Activated CD4-positive, alpha-beta memory T cell treated with anti-CD3 and anti-CD28 coated beads, Interleukin-2, amount 10 ng/mL, durations not matched to agents 7 days and 5 days (primary cell): ENCODE measurements around the gene TPCN1. TPM values are rescaled to one million over a fixed set of nuclear protein-coding genes. Genes with fewer than 3 reads are reported as not detected.

Source experiments
- CTCF ChIA-PET: fragments of 350-600 bp; sonication (Branson Sonifier 250); formaldehyde crosslinking; loops from one replicate; lab custom pipeline; 2021; ENCODE audit warnings: antibody characterized with exemption, inconsistent platforms; lab: Charles Lee
- POLR2A ChIA-PET: fragments of 350-600 bp; sonication (Branson Sonifier 250); formaldehyde crosslinking; loops from one replicate; lab custom pipeline; 2021; ENCODE audit warnings: antibody characterized with exemption; lab: Charles Lee
- DNase-seq: peaks from one replicate; pipeline ENCODE4 v3.0.0-alpha.2; 2020
- H3K27ac Mint-ChIP-seq: one replicate; pipeline ENCODE4 v1.8.0; 2021; ENCODE audit warnings: mild to moderate bottlenecking, mixed read lengths
- H3K27me3 Mint-ChIP-seq: one replicate; pipeline ENCODE4 v1.8.0; 2021; ENCODE audit warnings: mixed read lengths
- H3K36me3 Mint-ChIP-seq: one replicate; pipeline ENCODE4 v1.8.0; 2021; ENCODE audit warnings: low read depth, mixed read lengths
- H3K4me1 Mint-ChIP-seq: one replicate; pipeline ENCODE4 v1.8.0; 2021; ENCODE audit warnings: mixed read lengths
- H3K4me3 Mint-ChIP-seq: one replicate; pipeline ENCODE4 v1.8.0; 2021; ENCODE audit warnings: mild to moderate bottlenecking, mixed read lengths
- H3K9me3 Mint-ChIP-seq: one replicate; pipeline ENCODE4 v1.8.0; 2021; ENCODE audit warnings: mixed read lengths
- total RNA-seq, 2 experiments: library from RNA; stranded (reverse); gene quantifications; one replicate each; pipeline ENCODE4 v1.2.3, GENCODE V29; 2021

TPCN1 gene
- total RNA-seq, 2 experiments from 2014 or later = 18.3 to 19.2 TPM

GRCh38 chr12:113274848-113275247, 53.6 kb downstream of the TPCN1 start:
- Mint-ChIP-seq H3K9me3 (no peaks in the 10 kb centered on the region), H3K27ac (no peak overlapping the region), H3K27me3 (no peaks in the 10 kb centered on the region), H3K4me1 (peaks cover 2% of the 10 kb centered on the region), H3K4me3 (no peak overlapping the region), H3K36me3 (peaks cover 2% of the 10 kb centered on the region)
- no peak for DNase-seq
- CTCF ChIA-PET = no interaction called here
- POLR2A ChIA-PET = no interaction called here

DNA sequence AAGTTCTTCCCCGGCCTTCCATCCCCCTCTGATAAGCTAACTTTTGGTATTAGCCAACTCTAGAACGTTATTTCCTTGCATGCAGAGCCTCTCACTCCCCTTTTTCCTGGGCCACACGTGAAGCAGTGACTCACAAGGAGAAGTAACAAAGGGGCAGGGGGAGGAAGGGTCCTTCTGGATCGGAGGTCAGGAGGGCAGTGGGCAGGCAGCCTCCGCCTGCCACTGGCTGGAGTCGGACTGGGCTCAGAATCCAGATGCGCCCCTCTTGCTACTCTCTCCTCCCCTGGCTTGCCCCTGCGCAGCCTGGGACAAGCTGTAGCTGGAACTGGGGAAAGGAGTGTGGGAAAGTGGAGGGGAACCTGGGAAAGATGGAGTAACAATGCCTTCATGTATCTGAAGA, 55.0 kb downstream of the TPCN1 start:
- Mint-ChIP-seq H3K27ac (no peak overlapping the region), H3K27me3 (no peaks in the 10 kb centered on the region), H3K4me3 (no peak overlapping the region), H3K9me3 (no peaks in the 10 kb centered on the region), H3K36me3 (peaks cover 2% of the 10 kb centered on the region), H3K4me1 (peaks cover 2% of the 10 kb centered on the region)
- ChIA-PET CTCF (no interaction called here), POLR2A (no interaction called here)
- no peak for DNase-seq

DNA sequence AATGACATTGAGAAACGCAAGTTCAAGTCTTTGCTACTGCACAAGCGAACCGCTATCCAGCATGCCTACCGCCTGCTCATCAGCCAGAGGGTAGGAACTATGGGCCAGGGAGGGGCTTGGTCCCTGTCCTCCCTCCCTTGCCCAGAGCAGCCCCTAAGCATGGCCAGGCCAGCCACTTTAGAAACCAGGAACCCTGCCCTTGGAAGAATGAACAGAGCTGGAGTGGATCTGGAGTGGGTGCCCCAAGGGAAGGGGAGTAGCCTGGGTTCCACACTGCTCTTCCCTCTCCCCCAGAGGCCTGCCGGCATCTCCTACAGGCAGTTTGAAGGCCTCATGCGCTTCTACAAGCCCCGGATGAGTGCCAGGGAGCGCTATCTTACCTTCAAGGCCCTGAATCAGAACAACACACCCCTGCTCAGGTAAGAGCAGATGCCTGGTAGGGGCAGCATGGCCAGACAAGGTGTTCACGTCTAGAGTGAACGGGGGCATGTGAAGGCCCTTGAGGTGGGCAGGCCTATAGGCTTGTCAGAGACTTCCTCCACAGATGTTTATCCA, 55.8 kb downstream of the TPCN1 start:
- no peak overlapping the region for H3K4me3 Mint-ChIP-seq
- POLR2A ChIA-PET = no interaction called here
- no peaks in the 10 kb centered on the region for H3K27me3 Mint-ChIP-seq
- H3K4me1 Mint-ChIP-seq = peaks cover 2% of the 10 kb centered on the region
- H3K27ac Mint-ChIP-seq = no peak overlapping the region
- CTCF ChIA-PET = no interaction called here
- DNase-seq = no peak
- H3K9me3 Mint-ChIP-seq = no peaks in the 10 kb centered on the region
- H3K36me3 Mint-ChIP-seq = peaks cover 2% of the 10 kb centered on the region

DNA sequence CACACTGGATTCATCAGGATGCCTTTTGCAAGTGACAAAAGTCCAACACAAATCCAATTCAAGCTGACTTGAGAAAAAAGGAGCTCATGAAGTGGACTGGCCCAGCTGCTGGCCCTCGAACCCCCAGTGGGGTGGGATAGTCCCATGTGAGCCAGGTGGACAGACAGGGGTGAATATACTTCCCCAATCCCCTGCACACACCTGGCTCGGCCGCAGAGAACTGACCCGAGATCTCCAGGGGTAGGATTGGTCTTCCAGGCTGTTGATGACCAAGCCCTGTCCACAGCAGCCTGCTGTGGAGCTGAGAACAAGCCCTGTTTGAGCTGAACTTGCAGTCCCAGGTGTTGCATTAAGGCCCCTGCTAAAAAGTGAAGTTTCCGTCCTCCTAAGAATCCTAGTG, 56.2 kb downstream of the TPCN1 start:
- Mint-ChIP-seq H3K27ac (no peak overlapping the region), H3K27me3 (no peaks in the 10 kb centered on the region), H3K4me1 (peaks cover 2% of the 10 kb centered on the region), H3K4me3 (no peak overlapping the region), H3K9me3 (no peaks in the 10 kb centered on the region), H3K36me3 (peaks cover 2% of the 10 kb centered on the region)
- CTCF ChIA-PET = no interaction called here
- DNase-seq = no peak
- POLR2A ChIA-PET = interaction anchor here (1.0 kb wide), 1 partner anchor 80 kb away, joined by 3 read pairs; no protein-coding TSS in a partner anchor

- no peak for DNase-seq
- Mint-ChIP-seq H3K27ac (no peak overlapping the region), H3K27me3 (no peaks in the 10 kb centered on the region), H3K4me3 (no peak overlapping the region), H3K4me1 (peaks cover 2% of the 10 kb centered on the region), H3K36me3 (peaks cover 2% of the 10 kb centered on the region), H3K9me3 (no peaks in the 10 kb centered on the region)
- CTCF ChIA-PET = no interaction called here
- POLR2A ChIA-PET = interaction anchor here (1.0 kb wide), 1 partner anchor 81 kb away, joined by 3 read pairs; no protein-coding TSS in a partner anchor
Measured at GRCh38 chr12:113278141-113278540, 56.9 kb downstream of the TPCN1 start.

DNA sequence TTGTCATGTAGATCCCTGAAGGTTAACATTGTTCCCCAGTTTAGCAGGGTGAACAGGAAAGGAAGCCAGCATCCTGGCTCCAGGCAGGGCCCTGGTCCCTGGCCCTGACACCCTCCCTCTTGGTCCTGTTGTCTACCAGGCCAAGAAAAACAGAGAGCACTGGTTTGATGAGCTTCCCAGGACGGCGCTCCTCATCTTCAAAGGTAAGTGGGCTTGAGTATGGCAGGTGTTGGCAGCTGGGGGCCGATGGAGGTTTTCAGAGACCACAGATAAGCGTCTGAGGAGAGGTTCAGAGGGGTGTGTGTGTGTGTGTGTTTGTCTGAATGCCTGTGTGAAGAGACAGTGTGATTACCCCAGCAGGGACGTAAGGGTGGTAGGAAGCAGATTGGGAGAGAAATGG, 57.4 kb downstream of the TPCN1 start:
- ChIA-PET POLR2A (interaction anchor here (1.0 kb wide), 1 partner anchor 81 kb away, joined by 3 read pairs; no protein-coding TSS in a partner anchor), CTCF (no interaction called here)

DNA sequence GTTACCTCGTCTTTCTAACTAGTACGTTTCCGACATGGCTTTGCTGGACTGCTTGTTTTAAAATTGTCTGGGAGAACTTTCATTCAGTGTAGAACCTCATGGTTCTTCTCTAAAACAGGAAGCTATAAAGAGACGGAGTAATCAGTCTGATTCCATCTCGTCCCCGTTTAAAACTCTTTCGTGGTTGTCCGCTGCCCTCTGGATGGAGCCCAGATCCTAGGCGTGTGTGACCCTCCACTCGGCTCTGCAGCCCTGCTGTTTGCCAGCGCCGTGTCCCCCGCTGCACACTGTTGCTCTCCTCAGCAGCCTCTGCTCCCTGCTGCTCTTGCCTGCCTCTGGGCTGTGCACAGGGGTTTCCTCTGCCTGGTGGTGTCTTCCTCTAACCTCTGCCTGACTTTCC, 63.5 kb downstream of the TPCN1 start:
- ChIA-PET CTCF (interaction anchor here (1.0 kb wide), 1 partner anchor 9 kb away, joined by 3 read pairs; no protein-coding TSS in a partner anchor), POLR2A (no interaction called here)
- Mint-ChIP-seq H3K4me3 (no peak overlapping the region), H3K27ac (no peak overlapping the region), H3K4me1 (no peaks in the 10 kb centered on the region), H3K9me3 (no peaks in the 10 kb centered on the region), H3K27me3 (no peaks in the 10 kb centered on the region), H3K36me3 (no peaks in the 10 kb centered on the region)
- DNase-seq = no peak

More for the DNA sequence above, 57.4 kb downstream of the TPCN1 start:
- DNase-seq = no peak
- no peaks in the 10 kb centered on the region for H3K9me3 Mint-ChIP-seq
- H3K27me3 Mint-ChIP-seq = no peaks in the 10 kb centered on the region
- no peak overlapping the region for H3K27ac Mint-ChIP-seq
- H3K36me3 Mint-ChIP-seq = peaks cover 2% of the 10 kb centered on the region
- H3K4me1 Mint-ChIP-seq = peaks cover 2% of the 10 kb centered on the region
- H3K4me3 Mint-ChIP-seq = no peak overlapping the region

DNA sequence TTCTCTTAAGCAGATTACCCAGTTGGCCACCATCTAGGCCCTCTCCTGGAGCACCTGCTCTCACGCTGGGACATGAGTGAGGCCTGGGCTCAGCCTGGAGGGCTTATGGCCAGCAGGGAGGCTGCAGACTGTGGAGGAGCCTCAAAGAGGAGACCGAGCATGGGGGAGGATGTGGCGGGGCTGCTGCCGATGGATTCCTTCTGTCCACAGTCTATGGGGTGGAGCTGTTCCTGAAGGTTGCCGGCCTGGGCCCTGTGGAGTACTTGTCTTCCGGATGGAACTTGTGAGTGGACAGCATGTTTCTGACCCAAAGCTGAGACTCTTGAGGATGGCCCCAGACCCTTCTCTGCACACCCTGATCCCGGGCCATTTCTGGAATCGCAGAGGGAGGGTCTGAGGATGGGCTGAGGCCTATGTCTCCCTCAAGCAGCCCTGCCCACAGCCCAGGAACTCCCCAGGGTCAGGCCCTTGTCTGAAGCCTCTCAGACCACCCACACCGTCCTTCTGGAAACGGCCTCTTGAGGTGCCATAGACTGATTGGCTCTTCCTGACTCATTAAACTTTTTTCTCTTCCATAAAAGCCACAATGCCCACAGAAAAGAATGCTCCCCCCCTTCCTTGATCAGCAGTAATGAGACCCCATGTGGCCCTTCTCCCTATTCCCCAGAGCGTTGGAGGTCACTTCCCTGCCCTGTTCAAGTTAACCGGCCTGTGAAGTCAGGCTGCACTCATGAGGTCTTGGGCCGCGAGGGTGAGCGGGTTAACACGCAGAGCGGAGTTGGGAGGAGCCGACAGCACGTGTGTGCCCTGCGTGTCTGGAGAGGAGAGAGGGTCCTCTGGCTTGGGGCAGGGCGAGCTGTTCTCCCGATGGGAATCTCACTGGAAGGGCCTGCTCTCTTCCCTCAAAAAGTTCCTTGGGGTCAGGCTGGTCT, 64.7 kb downstream of the TPCN1 start:
- H3K4me3 Mint-ChIP-seq = no peak overlapping the region
- no peaks in the 10 kb centered on the region for H3K4me1 Mint-ChIP-seq
- CTCF ChIA-PET = interaction anchor here (1.0 kb wide), 1 partner anchor 8 kb away, joined by 3 read pairs; no protein-coding TSS in a partner anchor
- DNase-seq = no peak
- POLR2A ChIA-PET = no interaction called here
- no peak overlapping the region for H3K27ac Mint-ChIP-seq
- no peaks in the 10 kb centered on the region for H3K27me3 Mint-ChIP-seq
- H3K36me3 Mint-ChIP-seq = no peaks in the 10 kb centered on the region
- H3K9me3 Mint-ChIP-seq = no peaks in the 10 kb centered on the region

DNA sequence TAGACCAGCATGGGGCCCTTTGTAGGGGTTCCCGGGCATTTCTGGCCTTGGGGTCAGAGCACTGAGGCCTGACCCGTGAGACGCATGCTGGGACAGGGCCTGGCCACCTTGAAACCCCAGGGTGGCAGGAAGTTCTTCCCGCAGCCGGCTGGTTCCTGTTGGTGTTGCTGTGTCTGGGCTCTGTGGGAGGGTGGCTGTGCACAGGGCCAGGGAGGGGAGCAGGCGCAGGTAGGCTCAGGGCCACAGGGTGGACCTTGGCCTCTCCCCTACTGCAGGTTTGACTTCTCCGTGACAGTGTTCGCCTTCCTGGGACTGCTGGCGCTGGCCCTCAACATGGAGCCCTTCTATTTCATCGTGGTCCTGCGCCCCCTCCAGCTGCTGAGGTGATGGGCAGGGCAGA, 65.4 kb downstream of the TPCN1 start:
- Mint-ChIP-seq H3K4me1 (no peaks in the 10 kb centered on the region), H3K27me3 (no peaks in the 10 kb centered on the region), H3K9me3 (no peaks in the 10 kb centered on the region), H3K4me3 (no peak overlapping the region), H3K36me3 (peaks cover 3% of the 10 kb centered on the region), H3K27ac (no peak overlapping the region)
- ChIA-PET POLR2A (no interaction called here), CTCF (no interaction called here)
- DNase-seq = no peak

DNA sequence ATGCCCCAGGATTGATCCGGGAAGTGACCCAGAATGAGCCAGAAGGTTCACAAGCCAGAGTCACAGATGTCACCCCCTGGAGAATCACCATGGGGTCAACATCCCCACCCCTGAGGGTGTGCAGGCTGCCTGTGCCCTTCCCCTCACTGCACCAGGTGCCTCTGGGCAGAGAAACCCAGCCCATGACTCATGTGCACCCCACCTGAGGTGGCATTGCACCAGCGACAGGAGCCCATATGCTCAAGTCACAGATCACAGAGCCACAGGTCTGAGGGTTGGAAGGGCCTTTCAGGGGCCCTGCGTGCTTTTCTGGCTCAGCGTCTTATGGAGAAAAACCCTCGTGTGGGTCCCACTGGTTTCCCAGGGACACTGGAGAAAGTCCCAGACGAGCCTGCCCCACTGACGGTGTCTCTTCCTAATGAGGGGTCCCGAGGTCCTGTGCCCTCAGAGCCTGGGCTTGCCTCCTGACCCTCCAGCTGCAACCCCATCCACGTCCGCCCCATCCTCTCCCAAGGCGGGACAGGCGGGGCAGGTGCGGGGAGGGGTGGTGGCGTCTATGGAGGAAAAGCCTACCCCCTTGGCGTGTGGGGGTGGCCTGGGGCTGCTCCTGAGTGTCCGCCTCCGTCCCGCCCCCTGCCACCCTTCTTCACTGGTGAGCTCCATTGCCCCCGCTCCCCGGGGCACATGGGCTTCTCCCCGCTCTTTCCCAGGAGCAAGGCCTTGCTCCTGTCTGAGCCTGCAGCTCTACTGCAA, 66.1 kb downstream of the TPCN1 start:
- Mint-ChIP-seq H3K36me3 (peaks cover 3% of the 10 kb centered on the region), H3K27ac (no peak overlapping the region), H3K27me3 (no peaks in the 10 kb centered on the region), H3K9me3 (no peaks in the 10 kb centered on the region), H3K4me1 (no peaks in the 10 kb centered on the region), H3K4me3 (no peak overlapping the region)
- POLR2A ChIA-PET = no interaction called here
- CTCF ChIA-PET = no interaction called here
- DNase-seq = no peak

GRCh38 chr12:113287899-113288282, 66.6 kb downstream of the TPCN1 start:
- Mint-ChIP-seq H3K27me3 (no peaks in the 10 kb centered on the region), H3K4me3 (no peak overlapping the region), H3K4me1 (no peaks in the 10 kb centered on the region), H3K36me3 (peaks cover 3% of the 10 kb centered on the region), H3K27ac (no peak overlapping the region), H3K9me3 (no peaks in the 10 kb centered on the region)
- no peak for DNase-seq
- POLR2A ChIA-PET = no interaction called here
- CTCF ChIA-PET = no interaction called here

DNA sequence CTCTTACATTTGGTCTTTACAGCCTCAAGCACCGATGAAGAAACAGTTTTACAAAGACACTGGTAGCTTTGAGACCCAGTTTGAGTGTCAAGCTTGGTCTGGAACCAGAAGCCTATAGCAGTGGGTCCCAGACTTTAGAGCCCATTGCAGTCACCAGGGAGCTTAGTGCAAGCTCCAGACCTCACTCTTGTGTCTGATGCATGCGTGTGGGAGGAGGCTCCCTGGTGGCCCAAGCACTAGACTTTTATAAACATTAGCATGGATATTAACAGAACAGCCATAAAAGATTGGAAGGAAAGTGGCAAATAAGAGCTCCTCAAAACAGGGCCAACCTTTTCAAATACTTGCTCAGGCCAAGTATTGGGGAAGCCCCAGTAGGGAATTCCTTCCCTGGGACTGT, 68.1 kb downstream of the TPCN1 start:
- H3K36me3 Mint-ChIP-seq = peaks cover 3% of the 10 kb centered on the region
- CTCF ChIA-PET = no interaction called here
- DNase-seq = no peak
- no peaks in the 10 kb centered on the region for H3K27me3 Mint-ChIP-seq
- POLR2A ChIA-PET = no interaction called here
- no peak overlapping the region for H3K27ac Mint-ChIP-seq
- H3K4me3 Mint-ChIP-seq = no peak overlapping the region
- no peaks in the 10 kb centered on the region for H3K4me1 Mint-ChIP-seq
- no peaks in the 10 kb centered on the region for H3K9me3 Mint-ChIP-seq

DNA sequence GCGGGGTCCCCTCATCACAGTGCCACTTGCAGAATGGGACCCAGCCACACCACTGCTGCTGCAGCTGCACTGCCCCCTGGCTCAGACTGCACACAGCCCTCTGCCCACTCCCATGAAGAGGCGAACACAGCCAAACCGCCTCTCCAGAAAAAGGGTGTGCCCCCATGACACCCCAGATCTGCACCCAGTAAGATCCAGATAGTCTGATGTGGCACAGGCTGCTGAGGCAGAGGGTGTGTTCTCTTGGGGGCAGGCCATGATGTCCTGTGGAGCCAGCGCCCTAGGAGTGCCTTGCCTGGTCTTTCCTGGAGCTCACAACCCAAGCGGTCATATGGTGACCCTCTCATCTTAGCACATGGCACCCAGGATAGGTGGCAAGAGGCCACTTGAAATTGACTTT, 69.2 kb downstream of the TPCN1 start:
- POLR2A ChIA-PET = no interaction called here
- no peak for DNase-seq
- Mint-ChIP-seq H3K4me3 (no peak overlapping the region), H3K36me3 (peaks cover 3% of the 10 kb centered on the region), H3K9me3 (no peaks in the 10 kb centered on the region), H3K4me1 (no peaks in the 10 kb centered on the region), H3K27ac (no peak overlapping the region), H3K27me3 (no peaks in the 10 kb centered on the region)
- CTCF ChIA-PET = no interaction called here
